ENCODE measurements around the gene UGT1A4. TPM values are rescaled to one million over a fixed set of nuclear protein-coding genes. Genes with fewer than 3 reads are reported as not detected.
"Not testable (repeated sequence)": the region's sequence is repeated elsewhere in the genome, so short reads cannot be mapped to it uniquely, and the experiment has no call there.

Gene UGT1A4
- total RNA-seq, 1 donor from 2014 or later, result not detected

DNA sequence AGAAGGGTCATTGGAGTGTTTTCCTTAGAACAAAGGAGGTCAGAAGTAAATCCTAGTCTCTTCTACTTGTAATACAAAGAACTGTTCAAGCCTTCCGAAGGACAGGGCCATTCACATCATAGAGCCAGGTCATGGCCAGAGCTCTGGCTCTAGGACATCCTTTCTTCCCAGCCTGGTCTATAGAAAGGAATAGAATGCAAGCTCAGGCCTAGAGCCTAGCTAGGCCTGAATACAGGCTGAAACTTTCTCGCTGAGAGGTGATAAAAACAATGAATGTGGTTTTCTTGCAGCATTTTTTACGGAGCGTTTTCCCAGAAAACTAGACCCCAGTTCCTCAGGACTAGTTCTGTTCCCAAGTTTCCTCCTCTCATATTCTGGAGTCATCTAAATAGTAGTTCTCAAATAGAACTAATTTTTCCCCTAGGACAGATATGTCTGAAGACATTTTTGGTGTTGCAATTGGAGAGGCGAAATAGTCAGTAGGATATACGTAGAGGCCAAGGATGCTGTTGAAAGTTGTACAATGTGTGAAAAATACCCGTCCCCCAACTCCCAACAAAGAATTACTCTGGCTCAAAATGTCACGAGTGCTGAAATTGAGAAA, 19.0 kb upstream of the UGT1A4 start:
- DNase-seq (ENCODE audit: low read depth), result no peak

GRCh38 chr2:233700028-233700635, 18.4 kb upstream of the UGT1A4 start:
- DNase-seq (ENCODE audit: low read depth), result no peak

DNA sequence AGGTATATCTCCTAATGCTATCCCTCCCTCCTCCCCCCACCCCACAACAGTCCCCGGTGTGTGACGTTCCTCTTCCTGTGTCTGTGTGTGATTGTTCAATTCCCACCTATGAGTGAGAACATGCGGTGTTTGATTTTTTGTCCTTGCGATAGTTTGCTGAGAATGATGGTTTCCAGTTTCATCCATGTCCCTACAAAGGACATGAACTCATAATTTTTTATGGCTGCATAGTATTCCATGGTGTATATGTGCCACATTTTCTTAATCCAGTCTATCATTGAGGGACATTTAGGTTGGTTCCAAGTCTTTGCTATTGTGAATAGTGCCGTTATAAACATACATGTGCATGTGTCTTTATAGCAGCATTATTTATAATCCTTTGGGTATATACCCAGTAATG, 17.7 kb upstream of the UGT1A4 start:
- not testable (repeated sequence) for DNase-seq (ENCODE audit: low read depth)

DNA sequence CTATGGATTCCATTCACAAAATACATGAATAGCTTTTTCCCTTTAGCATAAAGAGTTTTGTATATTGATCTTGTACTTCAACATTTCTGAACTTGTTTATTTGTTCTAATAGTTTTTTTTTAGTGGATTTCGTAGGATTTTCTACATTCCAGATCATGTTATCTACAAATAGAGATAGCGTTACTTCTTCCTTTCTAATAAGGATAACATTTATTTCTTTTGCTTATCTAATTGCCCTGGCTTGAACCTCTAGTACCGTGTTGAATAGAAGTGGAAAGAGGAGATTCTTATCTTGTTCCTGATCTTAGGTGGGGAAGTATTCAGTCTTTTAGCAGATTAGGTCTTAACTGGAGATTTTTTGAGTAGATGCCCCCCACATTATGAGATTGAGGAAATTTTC, 16.3 kb upstream of the UGT1A4 start:
- no peak for DNase-seq (ENCODE audit: low read depth)

GRCh38 chr2:233705911-233706506, 12.5 kb upstream of the UGT1A4 start:
- peak; percentile 7 for DNase-seq (ENCODE audit: low read depth)

DNA sequence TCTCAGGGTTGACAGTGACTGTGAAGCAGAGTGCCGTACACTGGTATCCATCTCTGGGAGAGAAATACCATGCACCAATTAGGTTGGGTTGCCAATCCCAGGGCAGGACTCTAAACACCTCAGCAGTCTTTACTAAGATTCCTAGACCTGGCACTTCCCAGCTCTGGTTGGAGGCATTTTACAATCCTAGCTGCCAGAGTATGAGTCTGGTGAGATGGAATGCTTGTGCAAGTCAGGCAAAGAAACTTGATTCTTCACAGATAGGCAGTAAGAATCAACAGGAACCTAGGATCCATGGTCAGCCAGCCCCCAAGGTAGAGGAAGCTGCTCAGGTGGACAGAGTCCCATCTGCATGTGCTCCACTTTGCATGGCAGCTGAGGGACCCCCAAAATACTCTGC, 11.8 kb upstream of the UGT1A4 start:
- no peak for DNase-seq (ENCODE audit: low read depth)

GRCh38 chr2:233707940-233708644, 10.4 kb upstream of the UGT1A4 start:
- DNase-seq (ENCODE audit: low read depth), result no peak

DNA sequence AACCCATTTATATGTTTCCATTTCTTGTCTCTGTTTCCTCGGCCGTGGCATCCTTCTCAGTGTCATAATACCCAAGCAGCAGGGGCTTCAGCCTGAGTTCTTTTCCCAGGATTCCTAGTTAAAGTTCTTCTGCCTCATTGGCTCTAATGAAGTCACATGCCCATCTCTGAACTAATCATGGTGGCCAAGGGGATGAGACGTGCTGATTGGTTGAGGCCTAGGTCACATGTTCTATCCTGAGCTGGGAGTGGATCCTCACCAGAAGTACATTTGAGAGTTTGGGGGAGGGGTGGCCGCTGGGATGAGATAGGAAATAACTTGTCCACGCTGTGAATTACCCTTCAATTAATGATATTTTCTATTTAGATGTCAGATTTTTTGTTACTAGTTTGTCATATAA, 9.6 kb upstream of the UGT1A4 start:
- DNase-seq (ENCODE audit: low read depth), result no peak

DNA sequence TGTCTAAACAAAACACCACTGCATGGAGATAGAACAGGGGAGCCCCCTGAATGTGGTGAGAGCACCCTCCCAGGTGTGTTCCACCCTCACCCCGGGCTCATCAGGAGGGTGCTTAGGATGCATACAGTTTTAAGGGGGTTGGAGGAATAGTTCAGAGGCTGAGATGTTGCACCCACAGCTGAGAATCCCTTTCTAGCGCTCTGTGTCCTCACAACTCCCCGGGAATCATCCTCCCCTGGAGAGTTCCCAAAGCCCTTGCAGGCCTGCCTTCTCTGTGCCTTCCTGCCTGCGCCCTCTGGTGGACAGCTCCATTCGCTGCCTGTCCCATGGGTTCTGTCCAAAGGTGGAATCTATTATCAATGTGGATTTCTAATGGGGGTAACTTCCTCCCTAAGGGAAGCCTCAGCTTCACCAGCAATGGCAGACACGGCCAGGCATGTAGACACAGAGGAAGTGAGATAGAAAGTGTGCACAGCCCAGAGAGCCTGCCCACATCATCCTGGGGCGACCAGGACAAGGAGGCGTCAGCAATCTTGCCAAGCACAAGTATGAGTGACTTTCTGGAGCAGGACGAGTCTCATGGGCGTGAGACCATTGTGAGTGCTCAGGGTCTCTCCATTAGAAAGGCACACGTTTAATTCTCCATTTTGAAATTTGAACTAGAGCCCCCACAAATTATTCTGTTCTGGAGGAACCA, 7.1 kb upstream of the UGT1A4 start:
- DNase-seq (ENCODE audit: low read depth), result peak; percentile 81

DNA sequence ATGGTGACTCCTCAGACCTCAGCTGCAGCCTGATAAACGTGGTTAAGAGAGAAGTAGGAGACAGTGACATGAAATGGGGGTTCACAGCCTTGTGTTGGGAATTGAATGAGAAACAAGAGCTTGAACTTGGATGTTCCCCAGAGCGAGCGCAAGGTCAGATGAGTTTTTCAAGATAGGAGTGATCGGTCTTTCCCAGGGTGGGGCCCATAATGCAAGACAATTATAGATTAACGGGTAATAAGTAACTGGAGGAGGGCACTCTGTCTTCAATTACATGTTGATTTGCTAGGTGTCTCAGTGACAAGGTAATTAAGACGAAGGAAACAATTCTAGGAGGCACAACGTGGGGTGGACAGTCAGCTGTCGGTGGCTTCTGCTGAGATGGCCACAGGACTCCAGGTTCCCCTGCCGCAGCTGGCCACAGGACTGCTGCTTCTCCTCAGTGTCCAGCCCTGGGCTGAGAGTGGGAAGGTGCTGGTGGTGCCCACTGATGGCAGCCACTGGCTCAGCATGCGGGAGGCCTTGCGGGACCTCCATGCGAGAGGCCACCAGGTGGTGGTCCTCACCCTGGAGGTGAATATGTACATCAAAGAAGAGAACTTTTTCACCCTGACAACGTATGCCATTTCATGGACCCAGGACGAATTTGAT, 5.8 kb upstream of the UGT1A4 start, which contains the start of gene UGT1A5:
TSS of gene UGT1A5 (plus strand) at position 297 of the 651 bp plus-strand sequence. CDS start at position 382, 85 bp downstream.
- no peak for DNase-seq (ENCODE audit: low read depth)

DNA sequence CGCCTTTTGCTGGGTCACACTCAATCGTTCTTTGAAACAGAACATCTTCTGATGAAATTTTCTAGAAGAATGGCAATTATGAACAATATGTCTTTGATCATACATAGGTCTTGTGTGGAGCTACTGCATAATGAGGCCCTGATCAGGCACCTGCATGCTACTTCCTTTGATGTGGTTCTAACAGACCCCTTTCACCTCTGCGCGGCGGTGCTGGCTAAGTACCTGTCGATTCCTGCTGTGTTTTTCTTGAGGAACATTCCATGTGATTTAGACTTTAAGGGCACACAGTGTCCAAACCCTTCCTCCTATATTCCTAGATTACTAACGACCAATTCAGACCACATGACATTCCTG, 5.3 kb upstream of the UGT1A4 start:
- no peak for DNase-seq (ENCODE audit: low read depth)

DNA sequence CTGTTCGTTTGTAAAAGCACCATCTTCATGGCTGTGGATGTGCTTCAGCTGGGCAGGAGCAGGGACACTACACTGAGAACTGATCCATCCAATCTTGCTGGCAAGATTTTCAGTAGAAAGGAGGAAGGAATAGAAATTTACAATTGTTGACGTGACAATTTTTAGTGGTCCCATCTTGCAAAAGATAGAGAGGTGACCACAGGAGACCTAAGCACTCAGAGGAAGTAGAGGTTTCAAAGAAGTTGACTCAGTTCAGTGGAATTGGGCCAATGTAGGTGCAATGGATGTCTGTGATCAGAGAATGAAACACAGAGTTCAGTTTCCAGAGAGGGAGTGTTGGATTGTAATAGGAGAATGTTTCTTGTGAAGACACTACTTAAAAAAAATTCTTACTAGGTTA, 4.4 kb upstream of the UGT1A4 start:
- DNase-seq (ENCODE audit: low read depth), result no peak

DNA sequence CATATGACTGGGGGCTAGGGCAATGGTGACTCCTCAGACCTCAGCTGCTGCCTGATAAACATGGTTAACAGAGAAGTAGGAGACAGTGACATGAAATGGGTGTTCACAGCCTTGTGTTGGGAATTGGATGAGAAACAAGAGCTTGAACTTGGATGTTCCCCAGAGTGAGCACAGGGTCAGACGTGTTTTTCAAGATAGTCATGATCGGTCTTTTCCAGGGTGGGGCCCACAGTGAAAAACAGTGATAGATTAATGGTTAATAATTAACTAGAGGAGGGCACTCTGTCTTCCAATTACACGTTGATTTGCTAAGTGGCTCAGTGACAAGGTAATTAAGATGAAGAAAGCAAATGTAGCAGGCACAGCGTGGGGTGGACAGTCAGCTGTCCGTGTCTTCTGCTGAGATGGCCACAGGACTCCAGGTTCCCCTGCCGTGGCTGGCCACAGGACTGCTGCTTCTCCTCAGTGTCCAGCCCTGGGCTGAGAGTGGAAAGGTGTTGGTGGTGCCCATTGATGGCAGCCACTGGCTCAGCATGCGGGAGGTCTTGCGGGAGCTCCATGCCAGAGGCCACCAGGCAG, 10.3 kb downstream of the UGT1A4 start, which contains the start of gene UGT1A3:
TSS of gene UGT1A3 (plus strand) at position 320 of the 579 bp plus-strand sequence. CDS start at position 405, 85 bp downstream.
- no peak for DNase-seq (ENCODE audit: low read depth)

DNA sequence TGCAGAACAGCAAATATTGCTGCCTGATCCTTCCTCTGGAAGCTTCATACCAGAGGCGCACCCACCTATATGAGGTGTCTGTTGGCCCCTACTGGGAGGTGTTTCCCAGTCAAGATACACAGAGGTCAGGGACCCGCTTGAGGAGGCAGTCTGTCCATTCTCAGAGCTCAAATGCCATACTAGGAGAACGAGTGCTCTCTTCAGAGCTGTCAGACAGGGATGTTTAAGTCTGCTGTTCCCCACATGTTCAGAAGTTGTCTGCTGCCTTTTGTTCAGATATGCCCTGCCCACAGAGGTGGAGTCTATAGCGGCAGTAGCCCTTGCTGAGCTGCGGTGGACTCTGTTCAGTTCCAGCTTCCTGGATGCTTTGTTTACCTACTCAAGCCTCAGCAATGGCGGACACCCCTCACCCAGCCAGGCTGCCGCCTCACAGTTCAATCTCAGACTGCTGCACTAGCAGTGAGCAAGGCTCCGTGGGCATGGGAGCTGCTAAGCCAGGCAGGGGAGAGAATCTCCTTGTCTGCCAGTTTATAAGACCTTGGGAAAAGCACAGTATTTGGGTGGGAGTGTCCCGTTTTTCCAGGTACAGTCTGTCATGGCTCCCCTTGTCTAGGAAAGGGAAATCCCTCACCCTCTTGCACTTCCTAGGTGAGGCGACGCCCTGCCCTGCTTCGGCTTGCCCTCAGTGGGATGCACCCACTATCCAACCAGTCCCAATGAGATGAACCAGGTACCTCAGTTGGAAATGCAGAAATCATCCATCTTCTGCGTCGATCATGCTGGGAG, 18.5 kb downstream of the UGT1A4 start:
- not testable (repeated sequence) for DNase-seq (ENCODE audit: low read depth)

GRCh38 chr2:233740870-233741269, 22.3 kb downstream of the UGT1A4 start:
- DNase-seq (ENCODE audit: low read depth), result no peak

- no peak for DNase-seq (ENCODE audit: low read depth)
These were observed 25.1 kb downstream of the UGT1A4 start for GRCh38 chr2:233743464-233744259.

- no peak for DNase-seq (ENCODE audit: low read depth)
These were observed 26.7 kb downstream of the UGT1A4 start for GRCh38 chr2:233745073-233745755.

DNA sequence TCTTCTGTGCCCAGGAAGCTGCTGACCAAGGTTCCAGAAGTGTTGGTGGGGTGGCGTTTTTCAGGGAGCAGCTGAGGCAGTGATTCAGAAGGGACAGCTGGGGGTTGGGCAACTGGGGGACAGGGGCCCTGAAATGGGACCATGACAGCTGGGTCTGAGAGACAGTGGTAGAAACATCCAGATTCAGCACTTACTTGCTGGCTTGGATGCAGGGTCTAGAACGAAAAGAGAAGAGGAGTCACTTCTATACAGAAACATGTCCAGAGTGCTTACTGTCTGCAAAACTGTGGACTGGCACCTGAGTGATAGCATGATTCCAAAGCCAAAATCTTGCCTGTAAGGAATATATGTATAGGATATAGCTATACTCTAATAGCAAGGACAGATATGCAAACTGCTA, 27.3 kb downstream of the UGT1A4 start:
- DNase-seq (ENCODE audit: low read depth), result not testable (repeated sequence)

Data from myocyte (in vitro differentiated cells).